ENCODE data around the gene NPHP1. TPM values are rescaled to one million over a fixed set of nuclear protein-coding genes. Genes with fewer than 3 reads are reported as not detected.
"Not testable (repeated sequence)": the region's sequence is repeated elsewhere in the genome, so short reads cannot be mapped to it uniquely, and the experiment has no call there.

NPHP1 gene
- total RNA-seq, 1 donor from 2014 or later, result 0.15 TPM

DNA sequence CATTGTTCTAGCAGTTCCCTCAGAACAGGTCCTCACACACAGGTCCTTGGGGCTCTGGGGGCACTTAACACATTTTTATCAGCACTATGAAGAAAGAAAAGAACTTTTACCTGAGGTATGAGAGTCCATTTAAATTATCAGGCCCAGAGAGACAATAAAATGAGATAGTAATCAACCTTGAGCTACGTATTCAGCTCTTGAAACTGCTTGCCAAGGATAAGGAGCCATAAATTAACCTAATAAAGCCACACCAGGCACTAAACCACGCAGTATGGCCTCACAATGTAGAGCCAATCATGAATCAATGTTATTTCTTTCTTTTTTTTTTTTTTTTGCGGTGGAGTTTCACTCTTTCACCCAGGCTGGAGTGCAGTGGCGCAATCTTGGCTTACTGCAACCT lies 126.7 kb downstream of the NPHP1 start:
- ATAC-seq, result not testable (repeated sequence)

DNA sequence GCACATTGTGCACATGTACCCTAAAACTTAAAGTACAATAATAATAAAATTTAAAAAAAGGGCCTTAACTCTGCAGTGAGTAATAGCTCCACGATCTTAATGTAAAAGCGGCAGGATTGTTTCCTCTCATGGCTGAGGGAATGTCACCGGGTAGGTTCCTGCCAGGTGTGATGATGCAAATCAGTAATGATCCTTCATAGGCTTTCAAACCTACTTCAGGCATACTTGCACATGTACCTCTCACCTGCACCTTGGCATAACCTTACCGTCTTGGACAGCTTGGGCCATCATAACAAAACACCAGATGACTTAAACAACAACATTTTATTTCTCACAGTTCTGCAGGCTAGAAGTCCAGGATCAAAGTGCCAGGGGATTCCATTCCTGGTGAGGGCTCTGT lies 128.9 kb downstream of the NPHP1 start:
- not testable (repeated sequence) for DNase-seq (ENCODE audit: low spot score); ATAC-seq

More for the DNA sequence above, 126.7 kb downstream of the NPHP1 start:
- not testable (repeated sequence) for DNase-seq (ENCODE audit: low spot score)

Other genes starting within 250 kb of the NPHP1 start
- gene MALL, start 89.2 kb downstream of the NPHP1 start, total RNA-seq, result 1.6 TPM
- gene MTLN, start 7.5 kb upstream of the NPHP1 start, total RNA-seq, result 40.8 TPM